ENCODE measurements around the gene WDR37.

- no peak for TF ChIP-seq POLR2A (IDR thresholded peaks at IDR 0.05; ENCODE audit: low read length)
- no peak for TF ChIP-seq GATA1 (IDR thresholded peaks at IDR 0.05; ENCODE audit: low read depth, low read length)
Observed at GRCh38 chr10:1153251-1153763, 97.1 kb downstream of the WDR37 start.

Measured in erythroblast (primary cell).